Breast epithelium (tissue), 4 donors: ENCODE measurements around the gene ADAMTS2. TPM values are rescaled to one million over a fixed set of nuclear protein-coding genes. Genes with fewer than 3 reads are reported as not detected.
A peak's percentile ranks its signal among the peaks of the same experiment; 100 is the strongest.

ENCODE experiments used
- DNase-seq, 2 donors: peaks; one replicate each; pipeline ENCODE4 v3.0.0-alpha.2; 2019; ENCODE audit warnings: low spot score in 2 of 2
- H3K27ac ChIP-seq, 2 donors: fragments of 200-600 bp; sonication (generic) in 1 of 2; one replicate each; pipeline ENCODE4 v1.5.1; 2016 to 2019; ENCODE audit warnings: mild to moderate bottlenecking in 1 of 2
- H3K27me3 ChIP-seq, 2 donors: fragments of 200-600 bp; sonication (generic) in 1 of 2; one replicate each; pipeline versions ENCODE4 v1.5.1 to v1.6.0; 2017 to 2019; ENCODE audit warnings: control low read depth in 1 of 2, mild to moderate bottlenecking in 1 of 2
- H3K36me3 ChIP-seq: fragments of 200-600 bp; one replicate; pipeline ENCODE4 v1.5.1; 2019
- H3K4me1 ChIP-seq, 2 donors: fragments of 200-600 bp; sonication (generic); one replicate each; pipeline ENCODE4 v1.5.1; 2016 to 2019; ENCODE audit warnings: control low read depth in 1 of 2
- H3K4me3 ChIP-seq, 3 donors: fragments of 200-600 bp; sonication (generic); 1 replicate in 2 of 3; 2 replicates in 1 of 3; pipeline ENCODE4 v1.5.1; 2016 to 2019; ENCODE audit warnings: mild to moderate bottlenecking in 3 of 3, moderate library complexity in 2 of 3
- H3K9me3 ChIP-seq, 2 donors: fragments of 200-600 bp; sonication (generic) in 1 of 2; one replicate each; pipeline ENCODE4 v1.5.1; 2016 to 2019; ENCODE audit warnings: control low read depth in 1 of 2
- POLR2A ChIP-seq: fragments of 450-650 bp; IDR thresholded peaks from one replicate; pipeline ENCODE4 v1.6.1; 2016; ENCODE audit warnings: antibody characterized with exemption, mild to moderate bottlenecking, moderate library complexity
- POLR2AphosphoS5 ChIP-seq, 3 donors: sonication (generic); formaldehyde crosslinking; IDR thresholded peaks; one replicate each; pipeline ENCODE4 v1.6.1; 2017; ENCODE audit warnings: antibody characterized with exemption in 3 of 3
- intact Hi-C: fragments of 100-400 bp; cut with DNase I; formaldehyde crosslinking; loops from one replicate; pipeline ENCODE4 v1.15.1; 2023; ENCODE audit warnings: low total_unique reads
- total RNA-seq, 3 donors: library from RNA; depleted of rRNA; stranded (reverse); fragments of >200 nt; gene quantifications; one replicate each; pipeline ENCODE4 v1.1.0, GENCODE V29; 2016
- TF ChIP-seq, protein P1 (sequence below), 3 donors: fragments of 450-650 bp; IDR thresholded peaks; one replicate each; pipeline ENCODE4 v1.5.1; 2016 to 2017; ENCODE audit warnings: antibody characterized with exemption in 3 of 3, mild to moderate bottlenecking in 3 of 3, moderate library complexity in 3 of 3

Gene ADAMTS2
- total RNA-seq, 3 donors from 2014 or later: 11.3 to 51.8 (median 19.7) TPM

DNA sequence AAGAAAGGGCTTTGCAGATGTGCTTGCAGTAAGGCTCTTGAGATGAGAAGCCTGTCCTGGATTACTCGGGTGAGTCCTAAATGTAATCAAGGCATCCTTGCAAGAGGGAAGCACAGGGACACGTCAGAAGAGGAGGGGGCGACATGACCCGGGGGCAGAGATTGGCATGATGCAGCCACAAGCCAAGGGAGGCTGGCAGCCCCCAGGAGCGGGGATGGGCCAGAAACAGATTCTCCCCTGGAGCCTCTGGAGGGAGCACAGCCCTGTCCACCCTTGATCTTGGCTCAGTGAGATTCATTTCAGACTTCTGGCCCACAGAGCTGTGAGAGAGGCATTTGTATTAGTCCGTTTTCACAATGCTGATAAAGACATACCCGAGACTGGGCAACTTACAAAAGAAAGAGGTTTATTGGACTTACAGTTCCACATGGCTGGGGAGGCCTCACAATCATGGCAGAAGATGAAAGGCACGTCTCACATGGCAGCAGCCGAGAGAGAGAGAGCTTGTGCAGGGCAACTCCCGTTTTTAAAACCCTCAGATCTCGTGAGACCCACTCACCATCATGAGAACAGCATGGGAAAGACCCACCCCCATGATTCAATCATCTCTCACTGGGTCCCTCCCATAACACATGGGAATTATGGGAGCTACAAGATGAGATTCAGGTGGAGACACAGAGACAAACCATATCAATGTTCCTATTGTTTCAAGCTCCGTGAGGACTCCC lies 76.1 kb downstream of the ADAMTS2 start:
- H3K4me1 ChIP-seq: peaks cover 0 to 33% of the 10 kb centered on the region in 2 donors
- peaks cover 0 to 9% of the 10 kb centered on the region in 2 donors for H3K27me3 ChIP-seq
- no peaks in the 10 kb centered on the region for H3K9me3 ChIP-seq
- no peaks in the 10 kb centered on the region for H3K36me3 ChIP-seq
- H3K4me3 ChIP-seq: no peak overlapping the region
- intact Hi-C loops: no loop called here
- DNase-seq: peak in 1 of 2 donors; percentile 39
- no peak for TF ChIP-seq POLR2A
- no peak for TF ChIP-seq POLR2AphosphoS5 (IDR thresholded peaks at IDR 0.05)
- H3K27ac ChIP-seq: peak overlapping the region; percentile 89 to 97

GRCh38 chr5:179268399-179268952 lies 76.8 kb downstream of the ADAMTS2 start:
- Histone ChIP-seq H3K4me1 (peaks cover 0 to 33% of the 10 kb centered on the region in 2 donors), H3K9me3 (no peaks in the 10 kb centered on the region), H3K36me3 (no peaks in the 10 kb centered on the region), H3K27me3 (peaks cover 0 to 9% of the 10 kb centered on the region in 2 donors), H3K27ac (peak overlapping the region; percentile 88 to 89), H3K4me3 (no peak overlapping the region)
- TF ChIP-seq POLR2AphosphoS5 (IDR thresholded peaks at IDR 0.05): no peak
- TF ChIP-seq, protein P1, sequence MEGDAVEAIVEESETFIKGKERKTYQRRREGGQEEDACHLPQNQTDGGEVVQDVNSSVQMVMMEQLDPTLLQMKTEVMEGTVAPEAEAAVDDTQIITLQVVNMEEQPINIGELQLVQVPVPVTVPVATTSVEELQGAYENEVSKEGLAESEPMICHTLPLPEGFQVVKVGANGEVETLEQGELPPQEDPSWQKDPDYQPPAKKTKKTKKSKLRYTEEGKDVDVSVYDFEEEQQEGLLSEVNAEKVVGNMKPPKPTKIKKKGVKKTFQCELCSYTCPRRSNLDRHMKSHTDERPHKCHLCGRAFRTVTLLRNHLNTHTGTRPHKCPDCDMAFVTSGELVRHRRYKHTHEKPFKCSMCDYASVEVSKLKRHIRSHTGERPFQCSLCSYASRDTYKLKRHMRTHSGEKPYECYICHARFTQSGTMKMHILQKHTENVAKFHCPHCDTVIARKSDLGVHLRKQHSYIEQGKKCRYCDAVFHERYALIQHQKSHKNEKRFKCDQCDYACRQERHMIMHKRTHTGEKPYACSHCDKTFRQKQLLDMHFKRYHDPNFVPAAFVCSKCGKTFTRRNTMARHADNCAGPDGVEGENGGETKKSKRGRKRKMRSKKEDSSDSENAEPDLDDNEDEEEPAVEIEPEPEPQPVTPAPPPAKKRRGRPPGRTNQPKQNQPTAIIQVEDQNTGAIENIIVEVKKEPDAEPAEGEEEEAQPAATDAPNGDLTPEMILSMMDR (IDR thresholded peaks at IDR 0.05): no peak
- no peak for TF ChIP-seq POLR2A
- DNase-seq: peak in 1 of 2 donors; percentile 43
- intact Hi-C loops: no loop called here

DNA sequence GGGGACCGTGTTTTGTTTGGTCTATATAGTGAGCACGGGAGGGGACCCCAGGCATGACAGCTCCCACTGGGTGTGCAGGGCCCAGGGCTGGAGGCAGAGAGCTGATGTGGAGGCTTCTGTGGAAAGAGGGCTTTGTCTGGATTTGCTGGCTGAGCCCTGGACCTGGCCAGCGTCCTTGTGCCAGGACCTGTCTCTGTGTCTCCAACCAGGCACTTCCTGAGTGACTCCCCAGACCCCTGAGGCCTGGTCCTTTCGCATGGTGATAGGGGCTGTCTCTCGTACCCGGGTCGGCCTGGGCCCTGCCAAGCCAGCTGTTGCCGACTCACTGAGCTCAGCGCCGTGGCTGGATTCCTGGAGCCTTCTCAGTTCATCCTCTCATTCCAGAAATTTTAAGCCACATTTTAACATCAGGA lies 77.6 kb downstream of the ADAMTS2 start:
- Histone ChIP-seq H3K27ac (peak overlapping the region; percentile 80 to 88), H3K4me3 (no peak overlapping the region), H3K9me3 (no peaks in the 10 kb centered on the region), H3K27me3 (peaks cover 0 to 9% of the 10 kb centered on the region in 2 donors), H3K4me1 (peaks cover 0 to 31% of the 10 kb centered on the region in 2 donors), H3K36me3 (no peaks in the 10 kb centered on the region)
- intact Hi-C loops: no loop called here
- peak in 1 of 2 donors; percentile 17 for DNase-seq
- no peak for TF ChIP-seq POLR2AphosphoS5 (IDR thresholded peaks at IDR 0.05)
- TF ChIP-seq, protein P1 (IDR thresholded peaks at IDR 0.05): no peak
- no peak for TF ChIP-seq POLR2A

DNA sequence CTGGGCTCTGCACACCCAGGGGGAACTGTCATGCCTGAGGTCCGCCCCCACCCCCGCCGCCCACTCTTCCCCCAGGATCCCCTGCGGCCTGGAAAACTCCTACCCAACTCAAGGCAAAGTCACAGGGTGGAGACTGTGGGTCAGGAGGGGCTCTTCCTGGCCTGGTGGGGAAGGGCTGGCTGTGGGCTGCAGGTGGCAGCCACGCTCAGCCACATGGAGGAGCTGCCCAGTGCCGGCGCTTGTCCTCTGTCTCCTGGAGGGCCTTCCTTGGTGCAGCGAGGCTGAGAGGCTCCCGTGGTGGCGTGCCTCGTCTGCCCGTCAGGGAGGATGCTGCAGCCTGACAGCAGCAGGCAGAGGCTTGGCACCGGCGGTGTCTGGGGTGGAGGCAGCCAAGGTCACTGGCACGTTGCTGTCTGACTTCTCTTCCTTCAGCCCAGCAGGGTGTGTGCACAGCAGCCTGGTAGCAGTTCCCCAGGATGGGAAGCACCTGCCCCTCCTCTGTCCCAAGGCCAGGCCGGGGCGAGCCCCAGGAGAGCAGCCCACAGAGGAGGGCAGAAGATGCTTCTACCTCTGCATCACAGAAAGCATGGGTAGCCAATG lies 78.1 kb downstream of the ADAMTS2 start:
- Histone ChIP-seq H3K27me3 (peaks cover 0 to 9% of the 10 kb centered on the region in 2 donors), H3K36me3 (no peaks in the 10 kb centered on the region), H3K4me1 (peaks cover 0 to 26% of the 10 kb centered on the region in 2 donors), H3K9me3 (no peaks in the 10 kb centered on the region), H3K27ac (peak overlapping the region; percentile 80 to 88), H3K4me3 (no peak overlapping the region)
- DNase-seq: peak in 1 of 2 donors; percentile 47
- TF ChIP-seq, protein P1 (IDR thresholded peaks at IDR 0.05): no peak
- TF ChIP-seq POLR2A: no peak
- TF ChIP-seq POLR2AphosphoS5 (IDR thresholded peaks at IDR 0.05): no peak
- intact Hi-C loops: no loop called here

- H3K4me1 ChIP-seq: peaks cover 0 to 25% of the 10 kb centered on the region in 2 donors
- intact Hi-C loops: no loop called here
- H3K36me3 ChIP-seq: no peaks in the 10 kb centered on the region
- peak overlapping the region; percentile 80 to 88 for H3K27ac ChIP-seq
- peak; percentile 18 to 33 for DNase-seq
- TF ChIP-seq POLR2A (no peak), POLR2AphosphoS5 (IDR thresholded peaks at IDR 0.05) (no peak)
- TF ChIP-seq, protein P1 (IDR thresholded peaks at IDR 0.05): no peak
- no peaks in the 10 kb centered on the region for H3K9me3 ChIP-seq
- H3K27me3 ChIP-seq: peaks cover 0 to 9% of the 10 kb centered on the region in 2 donors
- no peak overlapping the region for H3K4me3 ChIP-seq
Observed at GRCh38 chr5:179266291-179267070, 78.8 kb downstream of the ADAMTS2 start.
